HT-29 (cell line): ENCODE data around the gene CTNNAL1. TPM values are rescaled to one million over a fixed set of nuclear protein-coding genes. Genes with fewer than 3 reads are reported as not detected.
"Not testable (repeated sequence)": the region's sequence is repeated elsewhere in the genome, so short reads cannot be mapped to it uniquely, and the experiment has no call there.

ENCODE experiments used
- DNase-seq: peaks from one replicate; pipeline ENCODE4 v3.0.0-alpha.2; 2015; ENCODE audit warnings: low spot score
- total RNA-seq: library from RNA; depleted of rRNA; stranded (reverse); fragments of >200 nt; shearing (Covaris generic); gene quantifications from 2 replicates; pipeline ENCODE4 v1.2.3, GENCODE V29; 2014; rRNA removed

CTNNAL1 gene
- 24.7 and 26.7 TPM in 2 replicates for total RNA-seq

- peak; percentile 84 for DNase-seq
These were observed at the start of gene CTNNAL1 for GRCh38 chr9:109012876-109013678. TSS of gene CTNNAL1 (minus strand) at chr9:109013499. CDS start at chr9:109013442, 57 bp downstream.

GRCh38 chr9:109062543-109062942 lies 49.2 kb upstream of the CTNNAL1 start:
- no peak for DNase-seq

GRCh38 chr9:109060191-109060590 lies 46.9 kb upstream of the CTNNAL1 start:
- no peak for DNase-seq

- DNase-seq = not testable (repeated sequence)
These were observed 39.8 kb upstream of the CTNNAL1 start for GRCh38 chr9:109053121-109053520.

GRCh38 chr9:109052416-109052815 lies 39.1 kb upstream of the CTNNAL1 start:
- DNase-seq = no peak

GRCh38 chr9:109051733-109052132 lies 38.4 kb upstream of the CTNNAL1 start:
- no peak for DNase-seq

- DNase-seq = no peak
These were observed 37.1 kb upstream of the CTNNAL1 start for GRCh38 chr9:109050444-109050843.

- no peak for DNase-seq
These were observed 35.5 kb upstream of the CTNNAL1 start for GRCh38 chr9:109048822-109049221.

- DNase-seq = no peak
These were observed 34.0 kb upstream of the CTNNAL1 start for GRCh38 chr9:109047259-109047658.

- DNase-seq = no peak
These were observed 33.0 kb upstream of the CTNNAL1 start for GRCh38 chr9:109046346-109046745.

- no peak for DNase-seq
These were observed 30.3 kb upstream of the CTNNAL1 start for GRCh38 chr9:109043578-109043977.

GRCh38 chr9:109040571-109040970 lies 27.3 kb upstream of the CTNNAL1 start:
- no peak for DNase-seq

GRCh38 chr9:109039539-109039938 lies 26.2 kb upstream of the CTNNAL1 start:
- DNase-seq = no peak

GRCh38 chr9:109037946-109038715 lies 24.8 kb upstream of the CTNNAL1 start:
- no peak for DNase-seq

GRCh38 chr9:109036744-109037680 lies 23.7 kb upstream of the CTNNAL1 start:
- peak; percentile 17 for DNase-seq

- peak; percentile 50 for DNase-seq
These were observed 22.6 kb upstream of the CTNNAL1 start for GRCh38 chr9:109035684-109036423.

GRCh38 chr9:109033941-109034700 lies 20.8 kb upstream of the CTNNAL1 start:
- no peak for DNase-seq

- no peak for DNase-seq
These were observed 17.9 kb upstream of the CTNNAL1 start for GRCh38 chr9:109031241-109031640.

- no peak for DNase-seq
These were observed 17.1 kb upstream of the CTNNAL1 start for GRCh38 chr9:109030426-109030825.

GRCh38 chr9:109028457-109028856 lies 15.2 kb upstream of the CTNNAL1 start:
- no peak for DNase-seq
